Kasumi-1 (cell line): ENCODE results near the gene CFAP61.
"Not testable (repeated sequence)": the region's sequence is repeated elsewhere in the genome, so short reads cannot be mapped to it uniquely, and the experiment has no call there.

Source experiments
- DNase-seq, 2 experiments: peaks; one replicate each; lab custom pipeline; 2025; lab: John Stamatoyannopoulos, UW

The CFAP61 gene

GRCh38 chr20:20089939-20090338, 37.6 kb downstream of the CFAP61 start:
- no peak for DNase-seq

DNA sequence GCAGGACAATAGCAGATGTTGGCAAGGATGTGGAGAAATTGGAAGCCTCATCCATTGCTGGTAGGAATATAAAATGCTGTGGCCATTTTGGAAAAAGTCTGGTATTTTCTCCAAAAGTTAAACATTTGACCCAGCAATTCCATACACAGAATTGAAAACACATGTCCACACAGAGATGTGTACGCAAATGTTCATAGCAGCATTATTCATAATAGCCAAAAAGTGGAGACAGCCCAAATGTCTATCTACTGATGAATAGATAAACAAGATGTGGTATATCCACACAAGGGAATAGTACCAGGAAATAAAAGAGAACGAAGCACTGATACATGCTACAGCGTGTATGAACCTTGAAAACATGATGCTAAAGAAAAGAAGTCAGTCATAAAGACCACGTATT, 40.5 kb downstream of the CFAP61 start:
- DNase-seq = no peak

GRCh38 chr20:20094410-20094809, 42.1 kb downstream of the CFAP61 start:
- DNase-seq = no peak

DNA sequence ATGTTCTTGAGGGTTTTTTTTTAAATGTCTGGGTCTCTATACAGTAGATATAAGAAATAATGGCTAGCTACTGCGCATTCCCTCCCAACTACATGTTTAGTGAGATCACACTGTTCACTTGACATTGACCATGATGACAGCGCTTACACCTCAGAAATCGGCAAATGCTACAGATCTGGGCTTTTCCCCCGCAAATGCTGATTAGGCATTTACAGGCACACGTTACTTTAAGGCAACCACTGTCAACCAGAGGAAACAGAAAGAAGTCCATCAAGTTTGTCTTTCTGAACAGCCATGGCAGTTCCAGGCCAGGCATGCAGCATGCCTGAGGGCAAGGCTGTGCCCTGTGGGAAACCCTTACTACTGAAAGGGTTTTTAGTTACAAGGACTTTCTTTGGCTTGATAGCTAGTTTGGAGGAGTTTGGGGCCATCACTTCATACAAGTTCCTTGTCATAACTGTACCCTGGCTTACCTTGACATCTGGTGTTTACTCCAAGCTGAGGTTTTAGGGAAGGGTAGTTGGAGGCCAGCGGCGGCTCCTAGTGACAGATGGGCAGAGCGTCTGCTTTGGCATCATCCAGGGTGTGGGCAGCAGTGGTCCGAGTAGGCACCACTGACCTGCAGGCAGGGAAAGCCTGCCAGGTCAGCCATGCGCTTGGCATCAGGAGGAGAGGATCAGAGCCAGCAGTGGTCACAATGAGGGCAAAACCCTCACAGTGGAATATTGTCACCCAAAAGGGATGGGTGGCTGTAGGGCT, 43.0 kb downstream of the CFAP61 start:
- no peak for DNase-seq

DNA sequence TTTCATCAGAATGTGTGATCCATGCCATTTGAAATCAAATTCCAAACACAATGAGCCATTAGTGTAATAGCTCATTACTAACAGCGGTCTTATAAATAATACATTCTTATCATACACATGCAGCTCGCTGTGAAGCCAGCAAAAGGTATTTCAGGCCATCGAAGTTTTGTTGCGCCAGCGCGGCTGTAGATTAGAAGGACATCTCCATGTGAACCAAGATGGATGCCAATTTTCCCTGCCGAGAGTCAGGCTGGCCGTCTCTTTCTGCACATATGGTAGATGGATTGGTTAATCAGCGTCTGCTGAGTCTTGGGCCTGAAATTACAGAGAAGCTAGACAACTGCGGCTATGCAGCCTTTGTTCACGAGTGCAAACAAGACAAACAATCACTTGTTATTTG, 44.1 kb downstream of the CFAP61 start:
- no peak for DNase-seq

- DNase-seq = no peak
Observed at GRCh38 chr20:20100881-20101280, 48.5 kb downstream of the CFAP61 start.

DNA sequence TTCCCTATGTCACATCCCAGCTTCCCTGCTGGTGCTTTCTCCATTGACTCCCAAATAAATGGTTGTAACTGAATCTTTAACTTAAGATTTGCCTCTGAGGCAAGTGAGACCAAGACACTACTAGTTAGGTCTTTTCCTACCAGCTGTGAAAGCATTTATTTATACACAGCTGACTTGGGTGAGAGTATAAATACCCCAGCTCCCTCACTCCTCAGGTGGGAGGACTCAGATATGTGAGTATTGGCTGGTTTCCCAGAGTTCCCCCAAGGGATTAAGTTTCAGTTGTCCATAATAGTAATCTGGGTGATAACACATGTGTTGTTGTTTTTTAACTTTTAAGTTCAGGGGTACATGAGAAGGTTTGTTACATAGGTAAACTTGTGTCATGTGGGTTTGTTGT, 49.8 kb downstream of the CFAP61 start:
- DNase-seq = no peak

- DNase-seq = no peak
Observed at GRCh38 chr20:20102716-20103258, 50.5 kb downstream of the CFAP61 start.

- DNase-seq = no peak
Observed at GRCh38 chr20:20103486-20103885, 51.2 kb downstream of the CFAP61 start.

DNA sequence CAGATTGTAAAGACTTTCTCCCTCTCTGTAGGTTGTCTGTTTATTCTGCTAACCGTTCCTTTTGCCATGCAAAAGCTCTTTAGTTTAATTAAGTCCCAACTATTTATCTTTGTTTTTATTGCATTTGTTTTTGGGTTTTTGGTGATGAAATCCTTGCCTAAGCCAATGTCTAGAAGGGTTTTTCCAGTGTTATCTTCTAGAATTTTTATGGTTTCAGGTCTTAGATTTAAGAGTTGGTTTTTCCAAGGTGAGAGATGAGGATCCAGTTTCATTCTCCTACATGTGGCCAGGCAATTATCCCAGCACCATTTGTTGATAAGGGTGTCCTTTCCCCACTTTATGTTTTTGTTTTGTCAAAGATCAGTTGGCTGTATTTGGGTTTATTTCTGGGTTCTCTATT, 70.9 kb downstream of the CFAP61 start:
- DNase-seq = not testable (repeated sequence)

DNA sequence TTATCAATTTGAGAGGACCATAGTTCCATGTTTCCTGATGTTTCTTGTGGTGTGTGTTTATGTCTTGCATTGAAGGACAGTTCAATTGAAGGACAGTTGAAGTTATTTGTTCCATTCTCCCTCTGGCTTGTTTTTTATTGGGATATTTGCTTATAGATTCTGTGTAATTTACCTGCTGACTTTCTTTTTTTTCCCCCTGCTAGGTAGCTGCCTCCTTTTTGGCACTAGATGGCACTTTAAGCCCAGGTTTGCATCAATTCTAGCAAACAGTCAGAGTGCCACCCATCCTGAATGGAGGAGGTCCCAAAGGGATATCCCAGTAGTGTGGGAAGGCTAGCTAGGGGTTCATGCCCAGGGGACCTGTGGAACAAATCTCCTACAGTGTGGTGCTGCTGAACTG, 78.1 kb downstream of the CFAP61 start:
- DNase-seq = peak; percentile 13 to 29

DNA sequence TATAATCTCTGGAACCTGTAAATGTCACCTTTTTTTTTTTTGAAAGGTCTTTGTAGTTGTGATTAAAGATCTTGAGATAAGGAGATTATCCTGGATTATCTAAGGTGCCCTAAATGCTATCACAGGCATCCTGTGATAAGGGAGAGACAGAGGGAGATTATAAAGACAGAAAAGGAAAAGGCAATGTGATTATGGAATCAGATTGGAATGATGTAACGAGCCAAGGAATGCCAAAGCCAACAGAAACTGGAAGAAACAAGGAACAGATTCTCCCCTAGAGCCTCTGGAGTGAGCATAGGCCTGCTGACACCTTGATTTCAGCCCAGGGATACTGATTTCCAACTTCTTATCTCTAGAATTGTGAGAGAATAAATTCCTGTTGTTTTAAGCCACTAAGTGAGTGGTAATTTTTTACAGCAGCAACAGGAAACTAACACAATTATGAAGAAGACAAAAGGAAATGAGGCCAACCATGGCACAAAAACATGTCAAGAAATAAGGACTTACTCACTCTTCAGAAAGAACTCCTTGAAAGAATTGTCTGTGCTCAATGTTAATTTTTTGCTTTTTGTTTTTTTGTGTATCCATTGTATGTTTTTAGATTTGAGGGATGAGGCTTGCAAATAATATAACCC, 82.7 kb downstream of the CFAP61 start:
- DNase-seq = no peak

GRCh38 chr20:20136313-20136712, 84.0 kb downstream of the CFAP61 start:
- no peak for DNase-seq

GRCh38 chr20:20137851-20138250, 85.5 kb downstream of the CFAP61 start:
- DNase-seq = no peak

GRCh38 chr20:20138301-20139064, 86.2 kb downstream of the CFAP61 start:
- no peak for DNase-seq

DNA sequence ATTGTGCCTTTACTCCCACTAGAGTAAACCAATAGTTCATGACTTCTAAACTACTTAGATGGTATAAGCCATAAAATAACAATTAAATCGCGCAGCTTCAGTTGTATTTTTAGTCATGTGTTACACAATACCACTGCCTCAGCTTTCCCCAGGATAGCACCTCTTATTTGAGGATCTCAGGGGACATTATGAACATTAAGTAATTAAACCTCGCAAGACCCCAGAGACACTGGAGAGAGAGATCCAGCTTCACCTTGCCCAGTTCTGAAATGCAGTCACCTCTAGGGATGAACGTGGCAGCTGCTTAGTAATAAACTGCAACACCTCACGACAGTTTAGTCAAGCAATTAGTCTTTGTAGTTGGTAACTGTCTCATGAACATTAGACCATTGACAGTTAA, 87.1 kb downstream of the CFAP61 start:
- no peak for DNase-seq

DNA sequence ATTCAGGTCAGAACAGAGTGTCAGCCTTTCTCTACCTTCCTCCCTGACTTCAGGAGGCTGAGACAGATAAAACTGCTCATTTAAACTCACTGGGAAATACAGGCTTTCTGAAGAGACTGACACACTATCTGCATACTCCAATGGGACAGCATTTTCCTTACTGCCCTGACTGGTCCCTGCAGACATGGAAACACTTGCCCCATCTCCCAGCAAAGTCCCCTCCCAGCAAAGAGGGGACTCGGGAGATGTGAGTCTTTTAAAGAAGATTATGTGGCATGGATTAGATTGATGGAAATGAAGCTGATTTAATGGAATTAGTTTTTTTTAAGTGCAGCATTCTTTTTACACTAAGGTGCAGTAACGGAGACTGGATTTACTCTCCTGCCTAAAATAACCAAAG, 90.8 kb downstream of the CFAP61 start:
- no peak for DNase-seq

- DNase-seq = no peak
Observed at GRCh38 chr20:20143646-20144045, 91.3 kb downstream of the CFAP61 start.

- no peak for DNase-seq
Observed at GRCh38 chr20:20148779-20149178, 96.4 kb downstream of the CFAP61 start.

DNA sequence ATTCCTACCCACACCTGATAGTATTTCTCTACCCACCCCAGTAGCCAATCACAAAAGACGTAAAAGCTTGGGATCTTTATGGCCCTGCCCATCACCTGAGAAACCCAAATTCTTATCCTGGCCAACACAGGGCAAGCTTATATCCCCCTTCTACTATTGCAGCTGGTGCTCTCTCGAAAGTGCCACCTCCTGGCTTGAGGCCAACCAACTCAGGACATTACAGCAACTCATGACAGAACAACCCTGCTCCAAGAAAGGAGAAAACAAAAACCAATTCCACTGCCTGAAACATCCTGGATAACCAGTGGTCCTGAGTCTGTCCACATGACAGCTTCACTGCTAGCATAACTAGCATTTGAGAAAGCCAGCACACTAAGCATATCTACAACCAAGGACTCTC, 97.9 kb downstream of the CFAP61 start:
- no peak for DNase-seq

- no peak for DNase-seq
Observed at GRCh38 chr20:20160520-20160919, 108.2 kb downstream of the CFAP61 start.

DNA sequence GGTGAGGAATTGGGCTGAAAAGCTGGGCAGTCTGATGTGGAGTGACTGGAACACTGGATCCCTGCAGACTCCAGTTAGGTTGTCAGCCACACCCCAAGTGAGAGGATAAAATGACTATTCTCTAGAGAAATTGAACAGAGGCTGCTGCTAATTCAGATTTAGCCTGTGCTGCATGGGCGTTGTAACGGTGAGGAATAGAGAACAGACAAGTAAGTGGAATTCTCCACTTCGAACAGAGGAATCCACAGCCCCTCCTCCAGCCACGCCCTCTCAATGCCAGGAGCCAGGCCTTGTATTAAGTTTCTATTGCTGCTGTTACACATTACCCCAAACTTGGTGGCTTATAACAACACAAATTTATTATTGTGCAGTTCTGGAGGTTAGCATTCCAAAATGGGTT, 109.3 kb downstream of the CFAP61 start:
- DNase-seq = no peak

DNA sequence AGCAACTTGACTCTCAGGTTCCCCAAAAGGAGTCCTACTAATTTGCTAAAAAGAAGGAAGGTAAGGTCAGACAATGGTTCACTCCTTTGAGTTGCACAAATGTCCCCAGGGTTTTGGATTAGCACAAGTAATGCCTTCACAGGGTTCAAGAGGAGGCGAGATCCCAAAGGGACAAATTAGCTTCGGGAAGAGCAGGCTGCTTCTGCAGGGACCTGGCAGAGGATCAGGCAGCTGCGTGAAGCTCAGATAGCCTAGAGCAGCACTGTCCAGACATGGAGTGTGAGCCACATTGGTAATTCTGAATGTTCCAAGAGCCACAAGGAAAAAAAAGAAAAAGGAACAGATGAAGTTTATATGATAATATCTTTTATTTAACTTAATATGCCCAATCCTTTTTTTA, 115.4 kb downstream of the CFAP61 start:
- no peak for DNase-seq
